SH-SY5Y (cell line): ENCODE measurements around the gene PLP2.

Experiments
- GATA2 ChIP-seq: IDR thresholded peaks from 2 replicates; pipeline ENCODE4 v1.6.1; 2011; ENCODE audit warnings: mild to moderate bottlenecking, low read depth, low read length
- GATA3 ChIP-seq: IDR thresholded peaks from 2 replicates; pipeline ENCODE4 v1.6.1; 2011; ENCODE audit warnings: low read depth, mild to moderate bottlenecking, low read length, moderate library complexity

PLP2 gene

GRCh38 chrX:49209434-49210251 lies 37.9 kb downstream of the PLP2 start:
- TF ChIP-seq GATA2, result no peak
- TF ChIP-seq GATA3, result no peak

GRCh38 chrX:49210406-49210805 lies 38.7 kb downstream of the PLP2 start:
- TF ChIP-seq GATA3 (no peak), GATA2 (no peak)

- no peak for TF ChIP-seq GATA3
- TF ChIP-seq GATA2, result no peak
Measured at GRCh38 chrX:49211074-49211473, 39.4 kb downstream of the PLP2 start.

- TF ChIP-seq GATA3 (no peak), GATA2 (no peak)
Measured at GRCh38 chrX:49212209-49212608, 40.5 kb downstream of the PLP2 start.

GRCh38 chrX:49212861-49213260 lies 41.2 kb downstream of the PLP2 start:
- TF ChIP-seq GATA3, result no peak
- TF ChIP-seq GATA2, result no peak

- TF ChIP-seq GATA2, result no peak
- TF ChIP-seq GATA3, result no peak
Measured at GRCh38 chrX:49214416-49214815, 42.7 kb downstream of the PLP2 start.

- no peak for TF ChIP-seq GATA3
- TF ChIP-seq GATA2, result no peak
Measured at GRCh38 chrX:49214996-49215526, 43.4 kb downstream of the PLP2 start.

GRCh38 chrX:49220100-49220499 lies 48.4 kb downstream of the PLP2 start:
- TF ChIP-seq GATA2 (no peak), GATA3 (no peak)

- TF ChIP-seq GATA3, result no peak
- no peak for TF ChIP-seq GATA2
Measured at GRCh38 chrX:49221868-49222267, 50.2 kb downstream of the PLP2 start.
